SK-N-MC (cell line): Measurements from ENCODE around the gene DERL3.

Source experiments
- EZH2 ChIP-seq: fragments of 200-600 bp; sonication (generic); IDR thresholded peaks from one replicate; pipeline ENCODE4 v1.6.1; 2017; ENCODE audit warnings: antibody characterized with exemption
- FOXP2 ChIP-seq: optimal IDR thresholded peaks from 2 replicates; pipeline ENCODE3; 2011; ENCODE audit warnings: mild to moderate bottlenecking, moderate library complexity; ENCODE audit not compliant: insufficient read depth; ENCODE audit errors: extremely low read length, control extremely low read depth
- POLR2AphosphoS5 ChIP-seq: IDR thresholded peaks from 2 replicates; pipeline ENCODE4 v1.6.1; 2012; ENCODE audit warnings: mild to moderate bottlenecking, low read depth, low read length, borderline replicate concordance

DNA sequence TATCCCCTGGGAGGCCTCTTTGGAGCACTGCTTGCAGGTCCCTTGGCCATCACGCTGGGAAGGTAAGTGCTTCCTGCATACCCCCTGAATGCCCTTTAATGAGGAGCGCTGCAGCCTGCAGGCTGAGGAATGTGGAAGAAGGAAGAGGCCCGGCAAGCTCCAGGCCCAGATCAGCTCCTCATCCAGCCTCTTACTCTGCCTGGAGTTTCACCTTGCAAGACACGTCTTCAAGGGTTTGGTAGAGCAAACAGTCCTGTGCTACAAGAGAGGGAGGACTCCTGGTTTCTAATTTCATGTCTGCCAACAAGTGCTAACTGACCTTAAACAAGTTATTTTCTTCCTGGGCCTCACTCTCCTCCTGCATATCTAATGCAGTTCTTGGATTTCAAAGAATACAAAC is 29.8 kb upstream of the DERL3 start:
- TF ChIP-seq EZH2 (no peak), POLR2AphosphoS5 (no peak), FOXP2 (no peak)
